ENCODE data around the gene RGMA. TPM values are rescaled to one million over a fixed set of nuclear protein-coding genes. Genes with fewer than 3 reads are reported as not detected.

Gene RGMA
- total and polyA plus RNA-seq, 2 donors (not counting 3 experiments of a cell fraction or from before 2014, with no cell fraction given): 0.06 to 0.13 TPM

GRCh38 chr15:93081399-93081798, 7.6 kb downstream of the RGMA start:
- Histone ChIP-seq H3K36me3 (ENCODE audit: control insufficient read depth in 2 of 2, extremely low read depth in 1 of 2, insufficient read depth in 2 of 2, low read length in 2 of 2) (no peaks in the 10 kb centered on the region), H3K9me3 (replicated peaks; ENCODE audit: control insufficient read depth, insufficient read depth, low read length) (no peaks in the 10 kb centered on the region), H3K79me2 (ENCODE audit: control insufficient read depth, insufficient read depth, low read length) (no peaks in the 10 kb centered on the region), H2AFZ (ENCODE audit: low read depth, low read length) (no peak overlapping the region), H3K9me1 (replicated peaks; ENCODE audit: control insufficient read depth, extremely low read depth, insufficient read depth, low read length) (no peaks in the 10 kb centered on the region), H3K27me3 (ENCODE audit: control insufficient read depth in 2 of 2, insufficient read depth in 2 of 2, low read length in 2 of 2) (peaks cover 7 to 11% of the 10 kb centered on the region in 2 experiments), H3K9ac (replicated peaks; ENCODE audit: extremely low read depth, insufficient read depth, low read length) (no peak overlapping the region), H3K4me3 (replicated peaks in 1 of 3; ENCODE audit: insufficient read depth in 1 of 3, low read depth in 1 of 3, low read length in 3 of 3) (no peak overlapping the region), H3K4me2 (ENCODE audit: insufficient read depth, low read length) (no peak overlapping the region), H4K20me1 (replicated peaks; ENCODE audit: control insufficient read depth, extremely low read depth, insufficient read depth, low read length) (no peaks in the 10 kb centered on the region), H3K4me1 (ENCODE audit: control insufficient read depth, extremely low read depth, insufficient read depth, low read length) (no peaks in the 10 kb centered on the region), H3K27ac (ENCODE audit: insufficient read depth, low read depth, low read length) (no peak overlapping the region)
- FAIRE-seq (no peak), DNase-seq (ENCODE audit: low read depth, low spot score) (no peak)
- TF ChIP-seq JUN (IDR thresholded peaks at IDR 0.05; ENCODE audit: borderline replicate concordance, insufficient read depth, insufficient read length, low read depth) (no peak), CTCF (IDR thresholded peaks at IDR 0.05; ENCODE audit: extremely low read depth in 1 of 2, insufficient read depth in 1 of 2, low read depth in 1 of 2, low read length in 2 of 2) (no peak), POLR2A (IDR thresholded peaks at IDR 0.05; ENCODE audit: low read depth, low read length) (no peak), FOS (IDR thresholded peaks at IDR 0.05; ENCODE audit: borderline replicate concordance, insufficient read depth, low read length) (no peak)
- ChIA-PET CTCF (no interaction called here), POLR2A (no interaction called here)
- no TSS peak for BruUV-seq (replicated peaks)
- intact Hi-C loops (cut with micrococcal nuclease): no loop called here
- dilution Hi-C loops (cut with MboI; ENCODE audit: extremely low pct_ligation_motif_present, low sequenced_read_pairs): no loop called here

GRCh38 chr15:93080451-93080850, 8.6 kb downstream of the RGMA start:
- dilution Hi-C loops (cut with MboI; ENCODE audit: extremely low pct_ligation_motif_present, low sequenced_read_pairs): no loop called here
- H4K20me1 ChIP-seq (replicated peaks; ENCODE audit: control insufficient read depth, extremely low read depth, insufficient read depth, low read length): no peaks in the 10 kb centered on the region
- no peaks in the 10 kb centered on the region for H3K4me1 ChIP-seq (ENCODE audit: control insufficient read depth, extremely low read depth, insufficient read depth, low read length)
- TF ChIP-seq, protein P1, sequence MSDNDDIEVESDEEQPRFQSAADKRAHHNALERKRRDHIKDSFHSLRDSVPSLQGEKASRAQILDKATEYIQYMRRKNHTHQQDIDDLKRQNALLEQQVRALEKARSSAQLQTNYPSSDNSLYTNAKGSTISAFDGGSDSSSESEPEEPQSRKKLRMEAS (IDR thresholded peaks at IDR 0.05; ENCODE audit: insufficient read depth, insufficient read length): no peak
- TF ChIP-seq POLR2AphosphoS5 (IDR thresholded peaks at IDR 0.05; ENCODE audit: insufficient read depth, low read depth, low read length): no peak
- no peak for TF ChIP-seq GATA2 (IDR thresholded peaks at IDR 0.05; ENCODE audit: insufficient read depth, insufficient read length, low read depth, low read length)
- no peak for TF ChIP-seq POLR2A (IDR thresholded peaks at IDR 0.05; ENCODE audit: low read depth, low read length)
- TF ChIP-seq CTCF (IDR thresholded peaks at IDR 0.05; ENCODE audit: extremely low read depth in 1 of 2, insufficient read depth in 1 of 2, low read depth in 1 of 2, low read length in 2 of 2): no peak
- TF ChIP-seq EZH2 (IDR thresholded peaks at IDR 0.05; ENCODE audit: borderline replicate concordance, low read depth, low read length, severe bottlenecking): no peak
- no peak for TF ChIP-seq FOS (IDR thresholded peaks at IDR 0.05; ENCODE audit: borderline replicate concordance, insufficient read depth, low read length)
- TF ChIP-seq MYC (IDR thresholded peaks at IDR 0.05; ENCODE audit: low read depth, low read length): no peak
- no peak for TF ChIP-seq JUN (IDR thresholded peaks at IDR 0.05; ENCODE audit: borderline replicate concordance, insufficient read depth, insufficient read length, low read depth)
- POLR2A ChIA-PET: no interaction called here
- no TSS peak for BruUV-seq (replicated peaks)
- H3K4me2 ChIP-seq (ENCODE audit: insufficient read depth, low read length): no peak overlapping the region
- no peaks in the 10 kb centered on the region for H3K9me3 ChIP-seq (replicated peaks; ENCODE audit: control insufficient read depth, insufficient read depth, low read length)
- H3K79me2 ChIP-seq (ENCODE audit: control insufficient read depth, insufficient read depth, low read length): no peaks in the 10 kb centered on the region
- CTCF ChIA-PET: no interaction called here
- H3K27ac ChIP-seq (ENCODE audit: insufficient read depth, low read depth, low read length): no peak overlapping the region
- no peaks in the 10 kb centered on the region for H3K36me3 ChIP-seq (ENCODE audit: control insufficient read depth in 2 of 2, extremely low read depth in 1 of 2, insufficient read depth in 2 of 2, low read length in 2 of 2)
- intact Hi-C loops (cut with micrococcal nuclease): no loop called here
- H3K27me3 ChIP-seq (ENCODE audit: control insufficient read depth in 2 of 2, insufficient read depth in 2 of 2, low read length in 2 of 2): peaks cover 0 to 3% of the 10 kb centered on the region in 2 experiments
- H3K9ac ChIP-seq (replicated peaks; ENCODE audit: extremely low read depth, insufficient read depth, low read length): no peak overlapping the region
- H2AFZ ChIP-seq (ENCODE audit: low read depth, low read length): no peak overlapping the region
- FAIRE-seq: no peak
- no peak overlapping the region for H3K4me3 ChIP-seq (replicated peaks in 1 of 3; ENCODE audit: insufficient read depth in 1 of 3, low read depth in 1 of 3, low read length in 3 of 3)
- no peak for DNase-seq (ENCODE audit: low read depth, low spot score)
- H3K9me1 ChIP-seq (replicated peaks; ENCODE audit: control insufficient read depth, extremely low read depth, insufficient read depth, low read length): no peaks in the 10 kb centered on the region
